ENCODE results near the gene UBC.
"Not testable (repeated sequence)": the region's sequence is repeated elsewhere in the genome, so short reads cannot be mapped to it uniquely, and the experiment has no call there.

Gene UBC

GRCh38 chr12:124912529-124913287 is 1.7 kb downstream of the UBC start:
- Histone ChIP-seq H3K4me1 (ENCODE audit: control insufficient read depth in 1 of 2, insufficient read depth in 2 of 2, low read length in 2 of 2) (peaks cover 15 to 29% of the 10 kb centered on the region in 2 donors), H3K4me3 (ENCODE audit: low read depth in 1 of 2, low read length in 2 of 2) (peak overlapping the region; percentile 98), H3K36me3 (ENCODE audit: control insufficient read depth in 1 of 2, insufficient read depth in 2 of 2, low read length in 2 of 2) (peaks cover 19 to 46% of the 10 kb centered on the region in 2 donors)
- not testable (repeated sequence) for H3K9me3 ChIP-seq (ENCODE audit: control insufficient read depth in 1 of 2, low read length in 2 of 2); H3K27me3 ChIP-seq (ENCODE audit: low read depth, low read length); H3K27ac ChIP-seq (ENCODE audit: low read length)

DNA sequence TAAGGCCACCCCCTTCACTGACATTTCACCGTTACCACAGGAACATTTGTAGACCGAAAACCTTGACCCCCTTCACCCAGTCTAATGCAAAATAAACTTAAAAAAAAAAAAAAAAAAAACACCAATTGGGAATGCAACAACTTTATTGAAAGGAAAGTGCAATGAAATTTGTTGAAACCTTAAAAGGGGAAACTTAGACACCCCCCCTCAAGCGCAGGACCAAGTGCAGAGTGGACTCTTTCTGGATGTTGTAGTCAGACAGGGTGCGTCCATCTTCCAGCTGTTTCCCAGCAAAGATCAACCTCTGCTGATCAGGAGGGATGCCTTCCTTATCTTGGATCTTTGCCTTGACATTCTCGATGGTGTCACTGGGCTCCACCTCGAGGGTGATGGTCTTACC is 2.9 kb downstream of the UBC start:
- Histone ChIP-seq H3K4me1 (ENCODE audit: control insufficient read depth in 1 of 2, insufficient read depth in 2 of 2, low read length in 2 of 2) (peaks cover 12 to 31% of the 10 kb centered on the region in 2 donors), H3K36me3 (ENCODE audit: control insufficient read depth in 1 of 2, insufficient read depth in 2 of 2, low read length in 2 of 2) (peaks cover 19 to 37% of the 10 kb centered on the region in 2 donors), H3K4me3 (ENCODE audit: low read depth in 1 of 2, low read length in 2 of 2) (peak overlapping the region; percentile 12 to 56)
- H3K27me3 ChIP-seq (ENCODE audit: low read depth, low read length); H3K9me3 ChIP-seq (ENCODE audit: control insufficient read depth in 1 of 2, low read length in 2 of 2); H3K27ac ChIP-seq (ENCODE audit: low read length): not testable (repeated sequence)

DNA sequence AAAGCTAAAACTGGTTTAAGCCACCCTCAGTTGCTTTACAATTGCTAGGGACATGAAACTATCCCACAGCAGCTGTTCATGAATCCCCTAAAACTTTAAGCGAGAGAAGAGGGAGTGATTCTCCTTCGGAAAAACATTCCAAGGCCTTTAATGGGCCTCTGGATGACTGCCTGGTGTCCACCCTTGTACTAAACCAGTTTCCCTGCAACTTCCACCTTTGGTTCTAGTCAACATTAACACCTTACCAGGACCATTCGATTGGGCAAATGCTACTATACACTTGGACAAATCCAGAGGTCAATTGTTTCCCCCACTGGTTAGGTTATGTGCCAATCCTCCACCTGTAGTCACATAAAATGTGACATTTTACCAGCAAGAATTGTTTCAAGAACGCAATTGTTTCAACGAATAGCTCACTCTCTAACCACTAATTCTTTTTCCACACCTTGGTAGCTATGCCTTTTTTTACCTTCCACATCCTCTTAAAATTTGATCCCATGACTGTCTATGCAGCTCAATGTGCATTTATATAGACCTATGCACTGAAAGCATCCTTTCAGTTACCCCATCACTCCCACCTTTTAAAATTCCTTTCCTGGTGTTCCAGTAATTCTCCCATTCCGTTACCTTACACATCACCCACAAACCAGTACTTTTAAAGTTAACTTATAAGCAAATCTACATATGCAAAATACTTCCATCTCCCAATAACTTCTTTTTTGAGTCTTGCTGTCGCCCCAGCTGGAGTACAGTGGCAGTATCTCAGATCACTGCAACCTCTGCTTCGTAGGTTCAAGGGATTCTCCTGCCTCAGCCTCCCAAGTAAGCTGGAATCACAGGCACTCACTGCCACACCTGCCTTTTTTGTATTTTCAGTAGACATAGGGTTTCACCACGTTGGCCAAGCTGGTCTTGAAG is 3.6 kb downstream of the UBC start:
- Histone ChIP-seq H3K27me3 (ENCODE audit: low read depth, low read length) (no peaks in the 10 kb centered on the region), H3K9me3 (ENCODE audit: control insufficient read depth in 1 of 2, low read length in 2 of 2) (no peaks in the 10 kb centered on the region), H3K36me3 (ENCODE audit: control insufficient read depth in 1 of 2, insufficient read depth in 2 of 2, low read length in 2 of 2) (peaks cover 19 to 33% of the 10 kb centered on the region in 2 donors), H3K4me3 (ENCODE audit: low read depth in 1 of 2, low read length in 2 of 2) (peak overlapping the region; percentile 12 to 56), H3K4me1 (ENCODE audit: control insufficient read depth in 1 of 2, insufficient read depth in 2 of 2, low read length in 2 of 2) (peaks cover 5 to 34% of the 10 kb centered on the region in 2 donors), H3K27ac (ENCODE audit: low read length) (peak overlapping the region; percentile 32)

DNA sequence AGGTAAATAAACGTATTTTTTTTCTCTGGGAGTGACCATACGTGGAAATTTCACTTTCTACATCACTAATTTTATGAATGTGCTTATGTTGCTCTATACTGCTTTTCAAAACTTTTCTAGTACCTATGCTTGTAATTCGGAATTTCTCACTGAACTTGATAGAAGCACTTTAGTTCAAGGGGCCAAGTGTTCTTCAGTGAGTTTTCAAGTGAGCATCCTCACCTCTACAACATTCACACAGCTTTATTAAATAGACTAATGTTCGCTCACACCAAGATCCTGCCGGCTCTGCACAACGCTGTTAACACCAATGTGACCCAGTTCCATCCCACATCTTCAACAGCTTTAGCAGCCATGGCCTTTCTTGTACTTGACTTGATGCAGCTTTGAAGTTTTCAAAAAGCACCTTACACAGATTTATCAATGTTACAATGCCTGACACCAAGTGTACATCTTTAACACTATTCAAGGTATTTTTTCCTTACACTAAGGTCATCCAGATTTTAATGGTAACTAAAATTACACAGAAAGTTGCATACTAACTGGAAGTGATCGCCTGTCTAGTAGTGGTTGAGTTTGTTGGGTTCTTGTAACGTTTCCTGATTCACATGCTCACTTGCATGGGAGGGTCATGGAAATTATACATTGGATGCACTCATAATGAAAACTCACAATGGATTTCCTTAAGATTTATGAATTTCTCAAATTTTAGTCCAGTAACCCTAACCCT is 4.5 kb downstream of the UBC start:
- peaks cover under 1 to 32% of the 10 kb centered on the region in 2 donors for H3K4me1 ChIP-seq (ENCODE audit: control insufficient read depth in 1 of 2, insufficient read depth in 2 of 2, low read length in 2 of 2)

DNA sequence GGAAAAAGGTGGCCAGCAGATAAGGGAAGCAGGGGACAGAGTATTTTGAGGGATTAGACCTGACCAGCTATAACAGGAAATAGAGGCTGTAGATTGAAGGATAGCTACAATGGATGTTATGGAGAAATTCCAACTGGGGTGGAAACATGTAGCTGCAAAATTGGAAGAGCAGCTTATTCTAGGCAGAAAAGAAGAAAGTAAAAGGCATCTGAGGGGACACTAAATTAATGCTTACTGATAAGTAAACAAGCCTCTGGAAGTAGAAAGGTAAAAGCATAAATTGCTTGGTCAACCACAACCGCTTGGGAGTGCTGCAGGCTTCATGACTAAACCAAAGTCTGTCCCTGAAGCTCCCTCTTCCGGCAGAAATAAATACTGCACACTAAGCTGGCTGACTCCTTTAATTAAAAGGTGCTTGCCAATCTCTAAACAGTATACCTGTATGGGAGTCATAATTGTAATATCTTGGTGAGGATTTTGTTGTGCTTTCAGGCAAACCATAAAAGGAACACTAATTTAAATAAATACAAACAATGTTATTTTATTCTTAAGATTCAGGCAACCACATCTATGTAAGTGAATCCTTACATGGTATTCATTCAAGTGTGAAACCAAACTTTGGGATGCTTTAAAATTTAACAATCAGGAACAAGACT is 7.7 kb downstream of the UBC start:
- peaks cover 12 to 15% of the 10 kb centered on the region in 2 donors for H3K36me3 ChIP-seq (ENCODE audit: control insufficient read depth in 1 of 2, insufficient read depth in 2 of 2, low read length in 2 of 2)
- H3K27ac ChIP-seq (ENCODE audit: low read length) = no peak overlapping the region
- H3K4me1 ChIP-seq (ENCODE audit: control insufficient read depth in 1 of 2, insufficient read depth in 2 of 2, low read length in 2 of 2) = peaks cover 8 to 33% of the 10 kb centered on the region in 2 donors
- H3K9me3 ChIP-seq (ENCODE audit: control insufficient read depth in 1 of 2, low read length in 2 of 2) = no peaks in the 10 kb centered on the region
- H3K4me3 ChIP-seq (ENCODE audit: low read depth in 1 of 2, low read length in 2 of 2) = no peak overlapping the region
- H3K27me3 ChIP-seq (ENCODE audit: low read depth, low read length) = no peaks in the 10 kb centered on the region

More for the DNA sequence above, 4.5 kb downstream of the UBC start:
- no peaks in the 10 kb centered on the region for H3K9me3 ChIP-seq (ENCODE audit: control insufficient read depth in 1 of 2, low read length in 2 of 2)
- peak overlapping the region; percentile 32 for H3K27ac ChIP-seq (ENCODE audit: low read length)
- peaks cover 19 to 25% of the 10 kb centered on the region in 2 donors for H3K36me3 ChIP-seq (ENCODE audit: control insufficient read depth in 1 of 2, insufficient read depth in 2 of 2, low read length in 2 of 2)
- no peaks in the 10 kb centered on the region for H3K27me3 ChIP-seq (ENCODE audit: low read depth, low read length)
- peak overlapping the region in 1 of 2 donors; percentile 12 for H3K4me3 ChIP-seq (ENCODE audit: low read depth in 1 of 2, low read length in 2 of 2)

GRCh38 chr12:124904306-124905098 is 9.9 kb downstream of the UBC start:
- peak overlapping the region; percentile 76 for H3K27ac ChIP-seq (ENCODE audit: low read length)
- no peaks in the 10 kb centered on the region for H3K9me3 ChIP-seq (ENCODE audit: control insufficient read depth in 1 of 2, low read length in 2 of 2)
- no peaks in the 10 kb centered on the region for H3K27me3 ChIP-seq (ENCODE audit: low read depth, low read length)
- peaks cover 8 to 11% of the 10 kb centered on the region in 2 donors for H3K4me1 ChIP-seq (ENCODE audit: control insufficient read depth in 1 of 2, insufficient read depth in 2 of 2, low read length in 2 of 2)
- H3K36me3 ChIP-seq (ENCODE audit: control insufficient read depth in 1 of 2, insufficient read depth in 2 of 2, low read length in 2 of 2) = no peaks in the 10 kb centered on the region
- no peak overlapping the region for H3K4me3 ChIP-seq (ENCODE audit: low read depth in 1 of 2, low read length in 2 of 2)

- H3K4me3 ChIP-seq (ENCODE audit: low read depth in 1 of 2, low read length in 2 of 2) = no peak overlapping the region
- no peaks in the 10 kb centered on the region for H3K9me3 ChIP-seq (ENCODE audit: control insufficient read depth in 1 of 2, low read length in 2 of 2)
- no peaks in the 10 kb centered on the region for H3K27me3 ChIP-seq (ENCODE audit: low read depth, low read length)
- H3K36me3 ChIP-seq (ENCODE audit: control insufficient read depth in 1 of 2, insufficient read depth in 2 of 2, low read length in 2 of 2) = no peaks in the 10 kb centered on the region
- H3K27ac ChIP-seq (ENCODE audit: low read length) = no peak overlapping the region
- peaks cover 8 to 9% of the 10 kb centered on the region in 2 donors for H3K4me1 ChIP-seq (ENCODE audit: control insufficient read depth in 1 of 2, insufficient read depth in 2 of 2, low read length in 2 of 2)
Observed at GRCh38 chr12:124902916-124903315, 11.5 kb downstream of the UBC start.

- Histone ChIP-seq H3K36me3 (ENCODE audit: control insufficient read depth in 1 of 2, insufficient read depth in 2 of 2, low read length in 2 of 2) (no peaks in the 10 kb centered on the region), H3K4me1 (ENCODE audit: control insufficient read depth in 1 of 2, insufficient read depth in 2 of 2, low read length in 2 of 2) (peaks cover 5 to 8% of the 10 kb centered on the region in 2 donors), H3K27ac (ENCODE audit: low read length) (no peak overlapping the region), H3K27me3 (ENCODE audit: low read depth, low read length) (no peaks in the 10 kb centered on the region), H3K4me3 (ENCODE audit: low read depth in 1 of 2, low read length in 2 of 2) (no peak overlapping the region), H3K9me3 (ENCODE audit: control insufficient read depth in 1 of 2, low read length in 2 of 2) (no peaks in the 10 kb centered on the region)
Observed at GRCh38 chr12:124901003-124901402, 13.4 kb downstream of the UBC start.

DNA sequence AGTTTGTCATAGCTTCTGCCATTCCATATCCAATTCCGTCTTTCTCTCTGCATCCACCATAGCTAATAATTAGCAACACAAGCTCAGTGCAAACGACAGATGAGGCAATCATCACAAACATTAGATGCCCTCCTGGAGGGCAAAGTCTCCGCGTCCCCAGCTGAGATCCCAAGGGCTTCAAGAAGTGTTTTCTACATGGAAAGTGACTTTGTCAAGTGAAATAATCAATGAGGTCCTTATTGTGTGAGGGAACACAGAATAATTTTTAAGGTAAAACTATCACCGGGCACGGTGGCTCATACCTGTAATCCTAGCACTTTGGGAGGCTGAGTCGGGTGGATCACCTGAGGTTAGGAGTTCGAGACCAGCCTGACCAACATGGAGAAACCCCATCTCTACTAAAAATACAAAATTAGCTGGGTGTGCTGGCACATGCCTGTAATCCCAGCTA is 14.1 kb downstream of the UBC start:
- not testable (repeated sequence) for H3K4me1 ChIP-seq (ENCODE audit: control insufficient read depth in 1 of 2, insufficient read depth in 2 of 2, low read length in 2 of 2); H3K27me3 ChIP-seq (ENCODE audit: low read depth, low read length); H3K4me3 ChIP-seq (ENCODE audit: low read depth in 1 of 2, low read length in 2 of 2); H3K36me3 ChIP-seq (ENCODE audit: control insufficient read depth in 1 of 2, insufficient read depth in 2 of 2, low read length in 2 of 2); H3K27ac ChIP-seq (ENCODE audit: low read length); H3K9me3 ChIP-seq (ENCODE audit: control insufficient read depth in 1 of 2, low read length in 2 of 2)

DNA sequence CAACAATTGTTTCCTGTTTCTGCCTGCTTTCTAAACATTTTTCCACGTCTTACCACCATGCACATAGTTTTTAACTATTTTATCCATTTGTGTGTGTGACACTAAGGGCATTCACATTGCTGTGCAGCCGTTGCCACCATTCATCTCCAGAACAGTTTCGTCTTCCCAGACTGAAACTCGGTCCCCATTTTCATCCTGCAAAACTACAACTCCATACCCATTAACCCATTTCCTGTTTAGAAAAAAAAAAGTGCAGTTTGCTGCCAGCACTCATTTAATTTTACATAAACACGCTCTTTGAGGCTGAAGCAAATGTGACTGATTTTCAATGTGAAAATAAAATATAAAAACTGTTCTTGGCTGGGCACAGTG is 15.5 kb downstream of the UBC start:
- no peaks in the 10 kb centered on the region for H3K4me1 ChIP-seq (ENCODE audit: control insufficient read depth in 1 of 2, insufficient read depth in 2 of 2, low read length in 2 of 2)
- no peaks in the 10 kb centered on the region for H3K36me3 ChIP-seq (ENCODE audit: control insufficient read depth in 1 of 2, insufficient read depth in 2 of 2, low read length in 2 of 2)
- H3K4me3 ChIP-seq (ENCODE audit: low read depth in 1 of 2, low read length in 2 of 2) = no peak overlapping the region
- H3K9me3 ChIP-seq (ENCODE audit: control insufficient read depth in 1 of 2, low read length in 2 of 2) = no peaks in the 10 kb centered on the region
- H3K27ac ChIP-seq (ENCODE audit: low read length) = no peak overlapping the region
- no peaks in the 10 kb centered on the region for H3K27me3 ChIP-seq (ENCODE audit: low read depth, low read length)

Measured in muscle layer of duodenum (tissue), 2 donors.